ENCODE results near the gene BNIP1.

The BNIP1 gene

DNA sequence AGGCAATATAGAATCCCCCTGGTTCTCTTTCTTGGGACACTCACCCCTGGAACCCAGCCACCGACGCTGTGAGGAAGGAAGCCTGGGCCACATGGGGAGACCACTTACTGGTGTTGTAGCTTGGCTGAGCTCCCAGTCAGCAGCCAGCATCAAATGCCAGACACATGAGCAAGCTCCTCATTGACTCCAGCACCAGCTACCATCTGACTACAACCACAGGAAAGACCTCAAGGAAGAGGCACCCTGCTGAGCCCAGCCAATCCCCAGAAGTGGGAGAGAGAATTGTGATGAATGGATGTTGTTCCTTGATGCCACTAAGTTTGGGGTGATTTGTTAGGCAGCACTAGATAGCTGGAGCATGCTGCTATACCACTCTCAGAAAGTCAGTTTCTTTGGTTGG is 36.0 kb downstream of the BNIP1 start:
- Histone ChIP-seq H3K4me3 (ENCODE audit: low read length) (no peak overlapping the region), H3K36me3 (ENCODE audit: insufficient read depth, low read length) (no peaks in the 10 kb centered on the region), H3K4me1 (ENCODE audit: insufficient read depth, low read length) (no peaks in the 10 kb centered on the region), H3K27me3 (ENCODE audit: insufficient read depth, low read length) (no peaks in the 10 kb centered on the region), H3K9me3 (ENCODE audit: low read length) (no peaks in the 10 kb centered on the region), H2AFZ (ENCODE audit: low read depth, low read length) (no peak overlapping the region)

- Histone ChIP-seq H3K9me3 (ENCODE audit: low read length) (no peaks in the 10 kb centered on the region), H3K4me1 (ENCODE audit: insufficient read depth, low read length) (no peaks in the 10 kb centered on the region), H3K27me3 (ENCODE audit: insufficient read depth, low read length) (no peaks in the 10 kb centered on the region), H3K36me3 (ENCODE audit: insufficient read depth, low read length) (no peaks in the 10 kb centered on the region), H3K4me3 (ENCODE audit: low read length) (no peak overlapping the region), H2AFZ (ENCODE audit: low read depth, low read length) (no peak overlapping the region)
Observed at GRCh38 chr5:173187054-173187743, 42.9 kb downstream of the BNIP1 start.

DNA sequence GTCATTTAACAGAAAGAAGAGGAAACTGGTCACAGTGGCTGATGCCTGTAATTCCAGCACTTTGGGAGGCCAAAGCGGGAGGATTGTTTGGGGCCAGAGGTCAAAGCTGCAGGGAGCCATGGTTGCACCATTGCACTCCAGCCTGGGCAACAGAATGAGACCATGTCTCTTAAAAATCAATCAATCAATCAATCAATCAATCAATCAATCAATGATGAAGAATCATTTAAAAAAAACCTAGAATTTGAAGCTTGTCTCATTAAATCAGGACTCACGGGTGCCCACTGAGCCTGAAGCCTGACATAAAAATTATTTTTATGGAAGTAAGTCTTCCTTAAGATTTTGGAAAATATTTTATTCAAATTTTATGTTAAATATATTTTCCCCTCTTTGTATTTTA is 43.9 kb downstream of the BNIP1 start:
- Histone ChIP-seq H2AFZ (ENCODE audit: low read depth, low read length) (no peak overlapping the region), H3K27me3 (ENCODE audit: insufficient read depth, low read length) (no peaks in the 10 kb centered on the region), H3K4me1 (ENCODE audit: insufficient read depth, low read length) (no peaks in the 10 kb centered on the region), H3K4me3 (ENCODE audit: low read length) (no peak overlapping the region), H3K36me3 (ENCODE audit: insufficient read depth, low read length) (no peaks in the 10 kb centered on the region), H3K9me3 (ENCODE audit: low read length) (no peaks in the 10 kb centered on the region)

- Histone ChIP-seq H3K9me3 (ENCODE audit: low read length) (no peaks in the 10 kb centered on the region), H3K27me3 (ENCODE audit: insufficient read depth, low read length) (peaks cover 3% of the 10 kb centered on the region), H2AFZ (ENCODE audit: low read depth, low read length) (no peak overlapping the region), H3K36me3 (ENCODE audit: insufficient read depth, low read length) (no peaks in the 10 kb centered on the region), H3K4me3 (ENCODE audit: low read length) (no peak overlapping the region), H3K4me1 (ENCODE audit: insufficient read depth, low read length) (no peaks in the 10 kb centered on the region)
Observed at GRCh38 chr5:173191015-173191414, 46.7 kb downstream of the BNIP1 start.

DNA sequence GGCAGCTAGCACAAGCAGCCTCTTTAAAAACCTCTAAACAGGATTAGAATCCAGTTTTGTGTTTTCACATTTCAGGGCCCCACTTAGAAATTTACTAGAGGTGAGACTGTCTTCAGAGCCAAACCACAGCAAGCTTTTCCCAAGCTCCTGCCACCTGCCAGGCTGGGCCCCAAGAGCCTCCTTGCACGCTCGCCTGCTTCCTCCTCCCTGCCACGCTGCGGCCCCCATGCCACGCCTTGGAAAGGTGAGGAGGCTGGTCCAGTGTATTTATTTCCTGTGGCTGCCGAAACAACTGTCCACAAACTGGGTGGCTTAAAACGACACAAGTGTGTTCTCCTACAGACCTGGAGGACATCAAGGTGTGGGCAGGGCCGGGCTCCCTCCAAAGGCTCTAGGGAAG is 47.2 kb downstream of the BNIP1 start:
- no peak overlapping the region for H2AFZ ChIP-seq (ENCODE audit: low read depth, low read length)
- H3K4me3 ChIP-seq (ENCODE audit: low read length): no peak overlapping the region
- peaks cover 4% of the 10 kb centered on the region for H3K27me3 ChIP-seq (ENCODE audit: insufficient read depth, low read length)
- no peaks in the 10 kb centered on the region for H3K36me3 ChIP-seq (ENCODE audit: insufficient read depth, low read length)
- no peaks in the 10 kb centered on the region for H3K9me3 ChIP-seq (ENCODE audit: low read length)
- no peaks in the 10 kb centered on the region for H3K4me1 ChIP-seq (ENCODE audit: insufficient read depth, low read length)

DNA sequence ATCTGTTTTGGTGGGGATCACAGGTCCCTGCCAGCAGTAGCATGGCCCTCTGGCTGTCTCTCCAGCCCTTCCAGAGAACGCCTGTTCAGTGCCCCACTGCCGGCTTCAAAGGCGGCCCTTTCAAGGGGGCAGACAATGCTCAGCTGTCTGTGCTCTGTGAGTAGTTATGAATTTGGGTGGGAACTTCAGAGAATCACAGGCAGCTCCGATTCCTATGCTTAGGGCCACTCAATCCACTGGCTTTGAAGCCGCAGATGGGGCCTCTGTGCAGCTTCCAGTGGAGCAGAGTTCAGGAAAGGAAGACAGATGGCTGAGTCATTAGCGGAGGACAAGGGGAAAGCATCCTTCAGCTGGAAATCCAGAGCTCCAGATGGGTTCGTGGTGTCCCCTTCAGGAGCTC is 48.2 kb downstream of the BNIP1 start:
- no peak overlapping the region for H3K4me3 ChIP-seq (ENCODE audit: low read length)
- no peak overlapping the region for H2AFZ ChIP-seq (ENCODE audit: low read depth, low read length)
- H3K9me3 ChIP-seq (ENCODE audit: low read length): no peaks in the 10 kb centered on the region
- peaks cover 6% of the 10 kb centered on the region for H3K27me3 ChIP-seq (ENCODE audit: insufficient read depth, low read length)
- no peaks in the 10 kb centered on the region for H3K4me1 ChIP-seq (ENCODE audit: insufficient read depth, low read length)
- H3K36me3 ChIP-seq (ENCODE audit: insufficient read depth, low read length): no peaks in the 10 kb centered on the region

GRCh38 chr5:173196133-173196952 is 52.0 kb downstream of the BNIP1 start:
- Histone ChIP-seq H2AFZ (ENCODE audit: low read depth, low read length) (no peak overlapping the region), H3K9me3 (ENCODE audit: low read length) (no peaks in the 10 kb centered on the region), H3K4me1 (ENCODE audit: insufficient read depth, low read length) (no peaks in the 10 kb centered on the region), H3K36me3 (ENCODE audit: insufficient read depth, low read length) (no peaks in the 10 kb centered on the region), H3K27me3 (ENCODE audit: insufficient read depth, low read length) (peaks cover 6% of the 10 kb centered on the region), H3K4me3 (ENCODE audit: low read length) (no peak overlapping the region)

- Histone ChIP-seq H3K4me3 (ENCODE audit: low read length) (no peak overlapping the region), H2AFZ (ENCODE audit: low read depth, low read length) (no peak overlapping the region), H3K9me3 (ENCODE audit: low read length) (no peaks in the 10 kb centered on the region), H3K36me3 (ENCODE audit: insufficient read depth, low read length) (no peaks in the 10 kb centered on the region), H3K27me3 (ENCODE audit: insufficient read depth, low read length) (peaks cover 8% of the 10 kb centered on the region), H3K4me1 (ENCODE audit: insufficient read depth, low read length) (peaks cover 2% of the 10 kb centered on the region)
Observed at GRCh38 chr5:173197375-173197891, 53.1 kb downstream of the BNIP1 start.

DNA sequence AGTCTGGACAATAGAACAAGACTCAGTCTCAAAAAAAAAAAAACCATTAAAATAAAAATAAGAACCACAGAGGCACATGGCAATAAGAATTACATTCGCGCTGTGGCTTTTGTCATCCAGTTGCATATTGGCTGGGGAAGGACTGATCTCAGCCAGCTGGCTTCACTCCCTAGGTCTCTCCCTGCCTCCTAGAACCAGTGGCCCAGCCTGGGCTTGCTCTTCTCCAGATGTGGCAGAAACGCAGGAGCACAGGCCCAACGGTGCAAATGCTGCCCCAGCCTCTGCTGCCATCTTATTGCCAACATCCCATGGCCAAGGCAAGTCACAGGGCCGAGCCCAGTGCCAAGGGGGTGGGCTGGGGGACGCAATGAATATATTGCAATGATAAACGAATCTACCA is 53.7 kb downstream of the BNIP1 start:
- Histone ChIP-seq H3K9me3 (ENCODE audit: low read length) (no peaks in the 10 kb centered on the region), H2AFZ (ENCODE audit: low read depth, low read length) (no peak overlapping the region), H3K27me3 (ENCODE audit: insufficient read depth, low read length) (peaks cover 10% of the 10 kb centered on the region), H3K4me3 (ENCODE audit: low read length) (no peak overlapping the region), H3K36me3 (ENCODE audit: insufficient read depth, low read length) (no peaks in the 10 kb centered on the region), H3K4me1 (ENCODE audit: insufficient read depth, low read length) (peaks cover 5% of the 10 kb centered on the region)

DNA sequence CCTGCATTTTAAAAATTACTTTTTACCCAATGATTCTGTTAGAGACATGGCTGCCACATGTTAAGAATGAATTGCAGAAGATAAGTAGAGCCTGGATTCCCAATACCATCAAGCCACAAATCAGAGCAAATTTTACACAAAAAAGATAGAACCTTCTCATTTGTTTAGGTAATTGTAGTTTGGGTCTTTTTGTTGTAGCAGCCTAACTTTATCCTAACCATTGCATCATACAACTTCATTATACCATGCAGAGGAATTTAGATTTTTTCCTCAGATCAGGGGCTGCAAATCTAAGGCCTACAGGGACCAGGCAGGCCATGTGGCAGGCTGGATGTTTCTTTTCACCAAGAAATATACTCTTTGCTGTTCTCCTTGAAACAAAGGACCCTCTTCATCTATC is 56.0 kb downstream of the BNIP1 start:
- Histone ChIP-seq H3K4me3 (ENCODE audit: low read length) (no peak overlapping the region), H3K36me3 (ENCODE audit: insufficient read depth, low read length) (no peaks in the 10 kb centered on the region), H3K4me1 (ENCODE audit: insufficient read depth, low read length) (peaks cover 5% of the 10 kb centered on the region), H3K27me3 (ENCODE audit: insufficient read depth, low read length) (peaks cover 7% of the 10 kb centered on the region), H3K9me3 (ENCODE audit: low read length) (no peaks in the 10 kb centered on the region), H2AFZ (ENCODE audit: low read depth, low read length) (no peak overlapping the region)

- Histone ChIP-seq H3K27me3 (ENCODE audit: insufficient read depth, low read length) (peaks cover 6% of the 10 kb centered on the region), H2AFZ (ENCODE audit: low read depth, low read length) (no peak overlapping the region), H3K4me1 (ENCODE audit: insufficient read depth, low read length) (peaks cover 5% of the 10 kb centered on the region)
Observed at GRCh38 chr5:173201636-173202265, 57.4 kb downstream of the BNIP1 start.

DNA sequence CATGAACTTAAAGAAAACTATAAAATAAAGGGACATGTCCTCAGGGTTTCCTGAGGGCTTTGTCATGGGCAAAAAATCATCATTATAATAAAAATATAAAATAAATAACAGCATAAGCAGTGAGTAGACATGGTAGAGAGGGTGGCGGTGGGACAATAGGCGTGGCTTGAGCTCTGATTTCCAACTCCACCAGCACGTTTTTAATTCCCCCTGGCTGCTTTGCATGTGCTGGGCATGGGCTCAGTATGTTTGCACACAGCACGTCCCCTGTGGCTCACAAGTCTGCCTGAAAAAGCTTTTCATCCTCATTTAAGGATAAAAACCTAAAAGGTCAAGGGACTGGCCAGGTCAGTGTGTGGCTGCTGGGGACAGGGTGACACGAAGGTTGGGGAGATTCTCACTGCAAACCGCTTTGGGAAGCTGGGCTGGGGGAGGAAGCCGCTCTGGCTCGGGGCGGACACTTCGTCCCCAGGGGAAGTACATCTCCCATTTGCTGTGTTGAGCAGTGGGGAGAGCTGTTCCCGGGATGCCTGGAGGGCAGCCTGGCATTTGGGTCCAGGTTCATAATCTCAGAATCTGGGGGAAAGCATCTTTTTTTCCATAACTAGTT is 58.0 kb downstream of the BNIP1 start:
- H3K27me3 ChIP-seq (ENCODE audit: insufficient read depth, low read length): peaks cover 6% of the 10 kb centered on the region
- no peaks in the 10 kb centered on the region for H3K36me3 ChIP-seq (ENCODE audit: insufficient read depth, low read length)
- peaks cover 5% of the 10 kb centered on the region for H3K4me1 ChIP-seq (ENCODE audit: insufficient read depth, low read length)
- no peaks in the 10 kb centered on the region for H3K9me3 ChIP-seq (ENCODE audit: low read length)
- H3K4me3 ChIP-seq (ENCODE audit: low read length): no peak overlapping the region
- no peak overlapping the region for H2AFZ ChIP-seq (ENCODE audit: low read depth, low read length)

More at GRCh38 chr5:173201636-173202265, 57.4 kb downstream of the BNIP1 start:
- Histone ChIP-seq H3K36me3 (ENCODE audit: insufficient read depth, low read length) (no peaks in the 10 kb centered on the region), H3K4me3 (ENCODE audit: low read length) (no peak overlapping the region), H3K9me3 (ENCODE audit: low read length) (no peaks in the 10 kb centered on the region)

Data from neuron (in vitro differentiated cells).